GM12891 (cell line): ENCODE results near the gene RNF213.

Source experiments
- POLR2A ChIP-seq: IDR thresholded peaks from 2 replicates; pipeline ENCODE4 v1.6.1; 2011; ENCODE audit warnings: low read depth, low read length, control low read depth
- POLR2AphosphoS5 ChIP-seq: IDR thresholded peaks from 2 replicates; pipeline ENCODE4 v1.6.1; 2011; ENCODE audit warnings: low read depth, low read length, control low read depth

DNA sequence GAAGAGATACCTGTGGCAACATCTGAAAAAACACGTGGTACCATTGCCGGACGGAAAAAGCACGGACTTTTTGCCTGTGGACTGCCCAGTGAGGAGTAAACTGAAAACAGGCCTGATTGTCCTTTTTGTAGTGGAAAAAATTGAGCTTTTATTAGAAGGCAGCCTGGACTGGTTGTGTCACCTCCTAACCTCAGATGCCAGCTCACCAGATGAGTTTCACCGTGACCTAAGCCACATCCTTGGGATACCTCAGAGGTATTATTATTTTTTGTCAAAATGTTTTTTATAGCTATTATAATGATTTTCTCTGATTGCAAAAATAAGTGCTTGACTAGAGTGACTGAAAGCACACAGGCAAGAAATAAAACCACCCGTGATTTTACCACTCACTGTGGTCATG is 34.9 kb downstream of the RNF213 start:
- TF ChIP-seq POLR2A (no peak), POLR2AphosphoS5 (no peak)
